GM23338 (cell line): Measurements from ENCODE around the gene STAT5B.

Experiments used
- JUNB ChIP-seq: IDR thresholded peaks from one replicate; pipeline ENCODE4 v1.6.1; 2016; ENCODE audit warnings: antibody characterized with exemption; ENCODE audit not compliant: unreplicated experiment
- TF ChIP-seq, protein P1 (sequence below), 2 experiments: fragments of 200-600 bp in 1 of 2; sonication (generic) in 1 of 2; conservative IDR thresholded peaks; 2 replicates each; pipeline versions ENCODE4 v1.5.1 to v1.6.1; 2016 to 2017; ENCODE audit warnings: antibody characterized with exemption in 2 of 2, low read depth in 2 of 2, mild to moderate bottlenecking in 2 of 2, moderate library complexity in 1 of 2

DNA sequence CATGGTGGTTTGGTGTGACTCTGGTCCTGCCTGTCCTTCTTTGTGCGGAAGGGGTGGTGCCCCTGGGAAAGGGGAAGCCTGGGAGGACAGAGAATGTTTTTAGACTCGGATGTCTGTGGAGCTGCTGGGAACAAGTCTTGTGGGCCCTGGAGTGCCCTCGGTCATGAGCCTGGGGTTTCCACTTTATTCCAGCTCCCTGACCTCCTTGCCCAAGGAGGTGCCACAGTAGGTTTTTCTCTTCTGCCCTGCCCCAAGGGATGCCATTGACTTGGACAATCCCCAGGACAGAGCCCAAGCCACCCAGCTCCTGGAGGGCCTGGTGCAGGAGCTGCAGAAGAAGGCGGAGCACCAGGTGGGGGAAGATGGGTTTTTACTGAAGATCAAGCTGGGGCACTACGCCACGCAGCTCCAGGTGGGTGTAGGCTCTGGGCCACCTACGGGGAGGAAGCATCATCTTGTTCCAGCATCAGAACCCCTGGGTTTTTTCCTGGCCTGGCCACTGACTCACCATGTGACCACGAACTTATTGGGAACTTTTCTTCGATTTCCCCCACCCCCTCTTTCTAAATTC, 13.5 kb upstream of the STAT5B start:
- TF ChIP-seq, protein P1, sequence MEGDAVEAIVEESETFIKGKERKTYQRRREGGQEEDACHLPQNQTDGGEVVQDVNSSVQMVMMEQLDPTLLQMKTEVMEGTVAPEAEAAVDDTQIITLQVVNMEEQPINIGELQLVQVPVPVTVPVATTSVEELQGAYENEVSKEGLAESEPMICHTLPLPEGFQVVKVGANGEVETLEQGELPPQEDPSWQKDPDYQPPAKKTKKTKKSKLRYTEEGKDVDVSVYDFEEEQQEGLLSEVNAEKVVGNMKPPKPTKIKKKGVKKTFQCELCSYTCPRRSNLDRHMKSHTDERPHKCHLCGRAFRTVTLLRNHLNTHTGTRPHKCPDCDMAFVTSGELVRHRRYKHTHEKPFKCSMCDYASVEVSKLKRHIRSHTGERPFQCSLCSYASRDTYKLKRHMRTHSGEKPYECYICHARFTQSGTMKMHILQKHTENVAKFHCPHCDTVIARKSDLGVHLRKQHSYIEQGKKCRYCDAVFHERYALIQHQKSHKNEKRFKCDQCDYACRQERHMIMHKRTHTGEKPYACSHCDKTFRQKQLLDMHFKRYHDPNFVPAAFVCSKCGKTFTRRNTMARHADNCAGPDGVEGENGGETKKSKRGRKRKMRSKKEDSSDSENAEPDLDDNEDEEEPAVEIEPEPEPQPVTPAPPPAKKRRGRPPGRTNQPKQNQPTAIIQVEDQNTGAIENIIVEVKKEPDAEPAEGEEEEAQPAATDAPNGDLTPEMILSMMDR (conservative IDR thresholded peaks at IDR 0.05; ENCODE audit: low read depth in 2 of 2), result no peak
- TF ChIP-seq JUNB, result no peak
